NT2/D1 (cell line): ENCODE data around the gene NCKAP1.

Experiments
- SUZ12 ChIP-seq: IDR thresholded peaks from 2 replicates; pipeline ENCODE4 v1.6.1; 2011; ENCODE audit not compliant: insufficient read length, insufficient read depth; ENCODE audit errors: extremely low read depth
- YY1 ChIP-seq: IDR thresholded peaks from 2 replicates; pipeline ENCODE4 v1.6.1; 2011; ENCODE audit not compliant: insufficient read length, insufficient read depth
- ZNF274 ChIP-seq: IDR thresholded peaks from 2 replicates; pipeline ENCODE4 v1.6.1; 2011; ENCODE audit warnings: mild to moderate bottlenecking, low read depth, low read length

- TF ChIP-seq YY1 (no peak), ZNF274 (no peak), SUZ12 (no peak)
These were observed 28.1 kb downstream of the NCKAP1 start for GRCh38 chr2:183010112-183010511.
